ENCODE data around the gene DST.

The DST gene

GRCh38 chr6:56580271-56580670 lies 62.4 kb downstream of the DST start:
- no peak overlapping the region for H3K4me3 ChIP-seq (ENCODE audit: low read depth, low read length)
- TF ChIP-seq CTCF (IDR thresholded peaks at IDR 0.05; ENCODE audit: low read depth, low read length, missing control alignments): no peak
- no peak for DNase-seq (ENCODE audit: low read depth)

- no peak overlapping the region for H3K4me3 ChIP-seq (ENCODE audit: low read depth, low read length)
- no peak for DNase-seq (ENCODE audit: low read depth)
- no peak for TF ChIP-seq CTCF (IDR thresholded peaks at IDR 0.05; ENCODE audit: low read depth, low read length, missing control alignments)
Measured at GRCh38 chr6:56579155-56579851, 63.4 kb downstream of the DST start.

- DNase-seq (ENCODE audit: low read depth): no peak
- no peak for TF ChIP-seq CTCF (IDR thresholded peaks at IDR 0.05; ENCODE audit: low read depth, low read length, missing control alignments)
- H3K4me3 ChIP-seq (ENCODE audit: low read depth, low read length): no peak overlapping the region
Measured at GRCh38 chr6:56575736-56576135, 67.0 kb downstream of the DST start.

DNA sequence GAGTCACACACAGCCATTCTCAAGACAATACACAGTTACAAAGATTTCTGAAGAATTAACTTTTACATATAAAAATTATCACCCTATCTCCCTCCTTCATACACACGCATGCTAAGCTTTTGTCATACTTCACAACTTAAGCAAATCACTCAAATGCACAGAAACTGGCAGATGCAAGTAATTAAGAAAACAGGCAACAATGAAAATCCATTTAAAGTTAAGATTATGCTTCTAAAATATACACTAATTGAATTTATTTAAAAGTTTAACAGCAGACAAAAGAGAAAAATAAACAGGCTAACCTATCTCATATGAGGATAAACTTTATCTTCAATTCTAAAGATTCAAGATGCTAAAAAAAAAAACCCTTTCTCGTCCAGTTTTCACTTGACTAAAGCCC lies 68.4 kb downstream of the DST start:
- no peak for DNase-seq (ENCODE audit: low read depth)
- no peak overlapping the region for H3K4me3 ChIP-seq (ENCODE audit: low read depth, low read length)
- TF ChIP-seq CTCF (IDR thresholded peaks at IDR 0.05; ENCODE audit: low read depth, low read length, missing control alignments): no peak

DNA sequence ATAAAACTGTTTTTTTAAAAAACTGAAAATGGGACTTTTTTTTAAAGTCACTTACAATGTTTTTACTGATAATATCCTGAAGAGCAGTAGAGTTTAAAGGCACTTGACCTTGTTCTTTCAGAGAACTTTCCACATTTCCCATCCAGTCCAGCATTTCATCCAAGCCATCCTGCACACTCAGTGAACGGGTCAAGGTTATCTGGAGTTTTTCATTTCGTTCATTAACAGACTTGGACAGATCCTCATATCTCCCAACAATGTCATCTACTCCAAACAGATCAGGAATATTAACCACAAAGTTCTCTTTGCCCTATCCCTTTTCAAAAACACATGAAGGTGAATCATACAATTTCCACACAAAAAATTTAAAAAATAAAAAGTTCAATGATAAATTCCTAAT lies 69.1 kb downstream of the DST start:
- TF ChIP-seq CTCF (IDR thresholded peaks at IDR 0.05; ENCODE audit: low read depth, low read length, missing control alignments): no peak
- H3K4me3 ChIP-seq (ENCODE audit: low read depth, low read length): no peak overlapping the region
- no peak for DNase-seq (ENCODE audit: low read depth)

DNA sequence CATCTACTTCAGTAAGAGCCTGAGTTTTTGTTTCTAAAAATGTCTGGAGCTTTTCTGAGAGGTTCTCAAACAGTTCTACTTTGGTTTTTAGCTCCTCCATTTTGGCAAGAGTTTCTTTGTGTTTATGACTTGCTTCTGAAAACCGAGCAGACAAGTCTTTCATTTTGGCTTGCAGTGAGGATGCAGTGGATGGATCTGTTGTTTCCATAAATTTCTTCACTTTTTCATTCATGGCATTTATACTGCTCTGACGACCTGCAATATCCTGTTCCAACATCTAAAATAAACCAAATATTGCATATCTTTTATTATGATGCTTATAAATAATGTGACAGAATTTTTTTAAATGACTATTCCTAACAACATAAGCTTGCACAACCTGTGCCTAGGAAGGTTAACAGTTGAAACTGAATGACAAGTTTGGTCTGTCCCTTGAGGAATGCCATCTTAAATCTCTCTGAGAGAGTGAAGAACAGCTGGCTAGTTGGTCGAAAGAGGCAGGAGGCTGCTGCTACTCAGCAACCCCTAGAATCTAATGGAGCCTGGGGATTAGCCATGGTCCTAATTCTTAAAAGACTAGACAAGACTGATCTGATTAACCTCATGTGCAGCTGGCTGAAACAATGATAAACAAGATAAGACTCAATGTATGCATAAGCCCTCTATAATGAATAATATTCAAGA lies 69.8 kb downstream of the DST start:
- no peak for DNase-seq (ENCODE audit: low read depth)
- H3K4me3 ChIP-seq (ENCODE audit: low read depth, low read length): no peak overlapping the region
- no peak for TF ChIP-seq CTCF (IDR thresholded peaks at IDR 0.05; ENCODE audit: low read depth, low read length, missing control alignments)

DNA sequence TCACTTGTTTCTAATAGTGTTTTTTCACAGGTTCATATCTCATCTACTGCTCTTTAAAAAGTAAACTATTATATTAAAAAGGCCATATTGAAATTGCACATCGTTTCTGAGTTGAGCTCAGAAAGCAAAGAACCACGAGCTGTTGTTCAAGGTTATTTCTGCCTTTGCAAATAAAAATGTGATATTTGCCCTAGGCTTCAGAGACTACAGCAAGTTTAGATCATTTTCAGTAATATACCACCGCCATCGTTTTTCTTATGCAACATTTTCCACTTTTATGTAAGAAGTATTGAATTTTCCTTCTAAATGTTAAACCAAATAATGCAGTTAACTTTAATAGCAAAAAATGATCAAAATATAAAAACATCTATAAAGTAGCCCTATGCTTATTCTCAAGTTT lies 71.1 kb downstream of the DST start:
- no peak overlapping the region for H3K4me3 ChIP-seq (ENCODE audit: low read depth, low read length)
- DNase-seq (ENCODE audit: low read depth): no peak
- TF ChIP-seq CTCF (IDR thresholded peaks at IDR 0.05; ENCODE audit: low read depth, low read length, missing control alignments): no peak

All from GM12864 (cell line).